ENCODE measurements around the gene CEMIP.
"Not testable (repeated sequence)": the region's sequence is repeated elsewhere in the genome, so short reads cannot be mapped to it uniquely, and the experiment has no call there.

CEMIP gene

GRCh38 chr15:80936288-80937078, 157.3 kb downstream of the CEMIP start:
- DNase-seq, result no peak

GRCh38 chr15:80937718-80938117, 158.5 kb downstream of the CEMIP start:
- DNase-seq, result no peak

DNA sequence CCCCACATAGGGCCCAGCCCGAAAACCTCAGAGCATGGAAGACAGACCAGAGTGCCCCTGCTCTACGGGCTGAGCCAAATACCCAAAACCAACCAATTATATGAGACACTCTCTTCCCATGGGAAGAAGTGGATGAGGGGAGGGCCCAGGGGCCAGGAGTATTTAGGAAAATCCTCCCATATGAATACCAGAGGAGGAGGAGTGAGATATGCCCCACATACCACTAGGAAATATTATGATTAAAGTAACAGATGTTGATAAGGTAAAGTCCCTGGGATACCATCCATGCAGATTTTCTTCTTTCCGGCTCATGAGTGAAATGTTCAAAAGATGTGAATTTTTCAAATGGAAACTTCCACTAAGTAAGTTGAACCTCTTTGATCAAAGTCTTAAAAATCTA, 160.0 kb downstream of the CEMIP start:
- DNase-seq, result no peak

GRCh38 chr15:80940331-80940730, 161.2 kb downstream of the CEMIP start:
- DNase-seq, result no peak

DNA sequence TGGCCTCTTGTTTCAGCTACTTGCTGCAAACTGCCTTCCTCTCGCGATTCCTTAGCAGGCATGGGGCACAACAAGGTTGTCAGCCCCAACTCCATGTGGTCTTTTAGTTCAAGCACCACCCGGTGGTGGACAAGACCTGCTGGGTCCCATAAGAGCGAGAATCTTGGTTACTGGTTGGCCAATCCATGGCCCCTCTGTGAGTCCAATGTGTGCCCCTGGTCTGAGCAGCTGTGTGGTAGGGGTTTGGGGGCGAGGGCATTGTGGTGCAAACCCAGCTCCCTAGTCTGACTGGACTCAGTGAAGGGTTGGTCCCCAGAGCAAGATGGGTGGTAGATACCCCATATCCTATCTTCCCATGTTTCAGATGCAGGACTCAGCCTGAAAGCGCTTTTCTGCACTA, 161.7 kb downstream of the CEMIP start:
- no peak for DNase-seq

GRCh38 chr15:80942266-80942665, 163.1 kb downstream of the CEMIP start:
- no peak for DNase-seq

- DNase-seq, result no peak
These were observed 163.8 kb downstream of the CEMIP start for GRCh38 chr15:80942746-80943565.

DNA sequence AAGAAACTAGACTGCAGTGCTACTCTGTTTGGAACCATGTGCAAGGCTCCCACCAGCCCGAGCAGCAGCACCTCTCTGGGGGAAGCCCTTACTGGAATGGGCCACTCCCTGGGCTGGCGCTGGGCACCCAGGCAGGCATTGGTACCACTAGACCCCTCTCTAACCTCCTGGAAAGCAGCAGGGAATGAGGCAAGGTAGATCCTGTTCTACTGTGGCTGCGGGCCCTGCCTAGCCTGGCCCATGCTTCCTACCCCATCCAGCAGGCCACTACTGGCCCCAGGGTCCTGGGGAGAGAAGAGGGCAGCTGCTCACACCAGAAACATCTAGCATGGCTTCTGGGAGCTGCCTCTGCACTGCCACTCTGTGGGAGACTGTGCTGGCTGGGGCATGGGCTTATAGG, 165.6 kb downstream of the CEMIP start:
- no peak for DNase-seq

- no peak for DNase-seq
These were observed 166.4 kb downstream of the CEMIP start for GRCh38 chr15:80945605-80946004.

DNA sequence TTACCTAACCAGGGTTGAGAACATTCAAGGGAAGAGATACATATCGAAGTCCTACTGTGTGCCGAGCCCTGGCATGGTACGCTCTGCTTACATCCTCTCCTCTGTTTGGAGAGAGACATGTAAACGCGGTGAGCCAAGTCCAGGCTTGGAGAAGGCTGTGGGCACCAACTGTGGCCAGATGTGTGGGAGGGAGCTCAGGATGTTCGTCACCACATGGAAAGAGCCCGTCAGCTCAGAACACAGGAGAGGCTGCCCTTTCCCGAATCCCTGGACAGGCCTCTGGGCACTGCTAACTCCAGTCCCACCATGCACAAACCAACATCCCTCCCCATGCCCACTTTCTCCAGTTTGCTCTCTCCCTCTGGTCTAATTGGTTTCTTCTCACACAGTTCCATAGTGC, 167.4 kb downstream of the CEMIP start:
- DNase-seq, result no peak

- no peak for DNase-seq
These were observed 169.6 kb downstream of the CEMIP start for GRCh38 chr15:80948651-80949292.

- no peak for DNase-seq
These were observed 170.6 kb downstream of the CEMIP start for GRCh38 chr15:80949756-80950155.

DNA sequence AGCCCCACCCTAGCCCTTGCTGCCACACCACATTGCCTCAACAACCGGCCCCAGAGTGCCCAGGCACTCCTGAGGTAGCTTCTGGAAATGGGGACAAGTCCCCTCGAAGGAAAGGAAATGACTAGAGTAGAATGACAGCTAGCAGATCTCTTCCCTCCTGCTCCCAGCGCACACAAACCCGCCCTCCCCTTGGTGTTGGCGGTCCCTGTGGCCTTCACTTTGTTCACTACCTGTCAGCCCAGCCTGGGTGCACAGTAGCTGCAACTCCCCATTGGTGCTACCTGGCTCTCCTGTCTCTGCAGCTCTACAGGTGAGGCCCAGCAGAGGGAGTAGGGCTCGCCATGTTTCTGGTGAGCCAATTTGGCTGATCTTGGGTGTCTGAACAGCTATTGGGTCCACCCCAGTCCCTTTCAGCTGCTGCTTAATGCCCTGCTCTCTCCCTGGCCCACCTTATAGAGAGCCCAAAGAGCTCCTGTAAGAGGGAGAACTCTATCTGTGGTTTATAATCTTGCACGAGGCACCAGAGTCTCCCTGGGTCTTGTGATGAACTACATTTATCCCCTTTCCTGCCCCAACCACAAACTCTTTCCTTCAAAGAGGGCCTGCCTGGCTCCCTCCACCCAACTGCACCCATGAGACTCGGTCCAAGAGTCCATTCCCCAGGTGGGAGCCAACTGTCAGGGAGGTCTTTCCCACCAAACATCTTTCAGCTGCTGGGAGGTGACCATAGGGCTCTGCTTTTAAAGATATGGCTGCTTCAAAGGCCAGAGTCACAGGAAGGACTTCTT, 171.3 kb downstream of the CEMIP start:
- DNase-seq, result no peak

DNA sequence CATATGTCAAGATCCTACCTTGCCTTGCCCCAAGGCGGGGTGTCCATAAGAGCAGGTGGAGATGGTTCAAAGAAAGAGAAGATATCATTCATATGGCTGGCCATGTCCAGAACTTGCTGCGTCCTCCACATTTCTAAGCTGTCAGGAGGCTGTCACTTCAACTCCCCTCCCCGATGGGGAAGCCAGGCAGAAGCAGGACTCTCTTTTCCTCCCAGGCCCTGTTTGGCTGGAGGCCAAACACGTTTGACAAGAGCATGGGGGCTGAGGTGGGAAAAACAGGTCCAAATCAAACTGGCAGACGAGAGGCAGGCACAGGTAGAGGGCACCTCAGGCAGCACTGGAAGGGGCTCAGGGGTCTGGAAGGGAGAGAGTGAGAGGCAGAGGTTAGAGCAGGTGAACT, 172.8 kb downstream of the CEMIP start:
- no peak for DNase-seq

- DNase-seq, result no peak
These were observed 174.1 kb downstream of the CEMIP start for GRCh38 chr15:80953001-80953952.

GRCh38 chr15:80953953-80954778, 175.0 kb downstream of the CEMIP start:
- DNase-seq, result no peak

- not testable (repeated sequence) for DNase-seq
These were observed 176.6 kb downstream of the CEMIP start for GRCh38 chr15:80955571-80956452.

DNA sequence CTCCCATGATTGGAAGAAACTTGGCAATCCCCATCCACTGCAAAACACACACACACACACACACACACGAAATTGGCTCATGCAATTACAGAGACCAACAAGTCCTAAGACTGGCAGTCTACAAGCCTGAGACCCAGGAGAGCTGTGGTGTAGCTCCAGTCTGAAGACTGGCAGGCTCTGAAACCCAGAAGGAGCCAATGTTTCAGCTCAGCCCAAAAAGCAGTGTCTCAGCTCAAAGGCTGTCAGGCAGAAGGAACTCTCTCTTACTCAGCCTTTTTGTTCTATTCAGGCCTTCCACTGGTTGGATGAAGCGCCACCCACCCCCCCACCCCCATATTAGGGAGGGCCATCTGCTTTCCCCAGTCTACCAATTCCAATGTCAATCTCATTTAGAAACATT, 178.4 kb downstream of the CEMIP start:
- DNase-seq, result no peak

DNA sequence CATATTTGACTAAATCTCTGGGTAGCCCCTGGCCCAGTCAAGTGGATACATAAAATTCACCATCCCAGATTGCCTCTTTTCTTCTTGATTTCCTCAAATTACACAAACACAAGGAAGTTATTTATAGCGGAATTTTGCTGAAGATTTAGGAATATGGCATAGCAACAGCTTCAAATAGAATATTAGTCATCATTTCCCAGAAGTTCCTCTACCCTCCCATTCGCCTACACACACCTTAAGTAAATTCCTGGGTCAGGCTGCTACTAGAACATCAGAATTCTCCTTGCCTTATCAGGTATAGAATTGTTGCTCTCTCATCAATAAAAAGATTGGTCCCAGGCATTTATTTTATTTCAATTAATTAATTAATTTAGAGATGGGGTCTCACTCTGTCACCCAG, 178.8 kb downstream of the CEMIP start:
- DNase-seq, result no peak

Measured in cortex of kidney (tissue), 1 donor.